Measurements from ENCODE around the gene DYSF. TPM values are rescaled to one million over a fixed set of nuclear protein-coding genes. Genes with fewer than 3 reads are reported as not detected.

DYSF gene
- total and polyA plus RNA-seq, 2 donors (not counting 3 experiments of a cell fraction or from before 2014, with no cell fraction given): 50.9 to 152 TPM

DNA sequence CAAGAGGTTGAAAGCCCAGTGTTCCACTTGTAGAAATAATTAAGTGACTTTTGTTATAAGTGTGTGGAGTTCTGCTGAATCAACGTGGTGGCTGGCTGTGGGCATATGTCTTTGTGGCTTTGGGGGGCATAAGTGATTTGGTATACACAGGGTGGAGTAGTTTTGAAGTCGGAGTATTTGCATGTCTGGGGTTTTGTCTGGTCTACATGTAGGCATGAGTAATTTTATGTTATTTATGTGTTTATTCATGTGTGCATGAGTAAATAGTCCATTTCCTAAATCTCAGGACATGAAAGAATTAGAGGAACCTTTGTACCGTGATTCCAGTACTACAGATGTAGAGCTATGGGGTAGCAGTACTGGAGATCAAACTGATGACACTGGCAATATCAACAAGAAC is 179.7 kb downstream of the DYSF start:
- Histone ChIP-seq H3K79me2 (ENCODE audit: control insufficient read depth, insufficient read depth, low read length) (no peaks in the 10 kb centered on the region), H3K27me3 (ENCODE audit: control insufficient read depth in 2 of 2, insufficient read depth in 2 of 2, low read length in 2 of 2) (no peaks in the 10 kb centered on the region), H2AFZ (ENCODE audit: low read depth, low read length) (no peak overlapping the region), H3K9me1 (replicated peaks; ENCODE audit: control insufficient read depth, extremely low read depth, insufficient read depth, low read length) (no peaks in the 10 kb centered on the region), H3K4me3 (replicated peaks in 1 of 3; ENCODE audit: insufficient read depth in 1 of 3, low read depth in 1 of 3, low read length in 3 of 3) (no peak overlapping the region), H3K9ac (replicated peaks; ENCODE audit: extremely low read depth, insufficient read depth, low read length) (no peak overlapping the region), H3K36me3 (ENCODE audit: control insufficient read depth in 2 of 2, extremely low read depth in 1 of 2, insufficient read depth in 2 of 2, low read length in 2 of 2) (no peaks in the 10 kb centered on the region), H3K4me1 (ENCODE audit: control insufficient read depth, extremely low read depth, insufficient read depth, low read length) (no peaks in the 10 kb centered on the region), H3K4me2 (ENCODE audit: insufficient read depth, low read length) (no peak overlapping the region), H3K27ac (ENCODE audit: insufficient read depth, low read depth, low read length) (no peak overlapping the region), H3K9me3 (replicated peaks; ENCODE audit: control insufficient read depth, insufficient read depth, low read length) (no peaks in the 10 kb centered on the region), H4K20me1 (replicated peaks; ENCODE audit: control insufficient read depth, extremely low read depth, insufficient read depth, low read length) (no peaks in the 10 kb centered on the region)
- FAIRE-seq: no peak
- intact Hi-C loops (cut with micrococcal nuclease) (no loop called here), dilution Hi-C loops (cut with MboI; ENCODE audit: extremely low pct_ligation_motif_present, low sequenced_read_pairs) (no loop called here)
- BruUV-seq (replicated peaks): no TSS peak
- DNase-seq (ENCODE audit: low read depth, low spot score): no peak
- TF ChIP-seq, protein P1, sequence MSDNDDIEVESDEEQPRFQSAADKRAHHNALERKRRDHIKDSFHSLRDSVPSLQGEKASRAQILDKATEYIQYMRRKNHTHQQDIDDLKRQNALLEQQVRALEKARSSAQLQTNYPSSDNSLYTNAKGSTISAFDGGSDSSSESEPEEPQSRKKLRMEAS (IDR thresholded peaks at IDR 0.05; ENCODE audit: insufficient read depth, insufficient read length): no peak
- TF ChIP-seq, protein P2, sequence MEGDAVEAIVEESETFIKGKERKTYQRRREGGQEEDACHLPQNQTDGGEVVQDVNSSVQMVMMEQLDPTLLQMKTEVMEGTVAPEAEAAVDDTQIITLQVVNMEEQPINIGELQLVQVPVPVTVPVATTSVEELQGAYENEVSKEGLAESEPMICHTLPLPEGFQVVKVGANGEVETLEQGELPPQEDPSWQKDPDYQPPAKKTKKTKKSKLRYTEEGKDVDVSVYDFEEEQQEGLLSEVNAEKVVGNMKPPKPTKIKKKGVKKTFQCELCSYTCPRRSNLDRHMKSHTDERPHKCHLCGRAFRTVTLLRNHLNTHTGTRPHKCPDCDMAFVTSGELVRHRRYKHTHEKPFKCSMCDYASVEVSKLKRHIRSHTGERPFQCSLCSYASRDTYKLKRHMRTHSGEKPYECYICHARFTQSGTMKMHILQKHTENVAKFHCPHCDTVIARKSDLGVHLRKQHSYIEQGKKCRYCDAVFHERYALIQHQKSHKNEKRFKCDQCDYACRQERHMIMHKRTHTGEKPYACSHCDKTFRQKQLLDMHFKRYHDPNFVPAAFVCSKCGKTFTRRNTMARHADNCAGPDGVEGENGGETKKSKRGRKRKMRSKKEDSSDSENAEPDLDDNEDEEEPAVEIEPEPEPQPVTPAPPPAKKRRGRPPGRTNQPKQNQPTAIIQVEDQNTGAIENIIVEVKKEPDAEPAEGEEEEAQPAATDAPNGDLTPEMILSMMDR (IDR thresholded peaks at IDR 0.05; ENCODE audit: extremely low read depth in 1 of 2, insufficient read depth in 1 of 2, low read depth in 1 of 2, low read length in 2 of 2): no peak
- TF ChIP-seq MYC (IDR thresholded peaks at IDR 0.05; ENCODE audit: low read depth, low read length): no peak
- TF ChIP-seq GATA2 (IDR thresholded peaks at IDR 0.05; ENCODE audit: insufficient read depth, insufficient read length, low read depth, low read length): no peak
- TF ChIP-seq JUN (IDR thresholded peaks at IDR 0.05; ENCODE audit: borderline replicate concordance, insufficient read depth, insufficient read length, low read depth): no peak
- no peak for TF ChIP-seq EZH2 (IDR thresholded peaks at IDR 0.05; ENCODE audit: borderline replicate concordance, low read depth, low read length, severe bottlenecking)
- TF ChIP-seq FOS (IDR thresholded peaks at IDR 0.05; ENCODE audit: borderline replicate concordance, insufficient read depth, low read length): no peak
- TF ChIP-seq POLR2AphosphoS5 (IDR thresholded peaks at IDR 0.05; ENCODE audit: insufficient read depth, low read depth, low read length): no peak
- no peak for TF ChIP-seq POLR2A (IDR thresholded peaks at IDR 0.05; ENCODE audit: low read depth, low read length)
- ChIA-PET POLR2A (no interaction called here), CTCF (no interaction called here)

Measured in endothelial cell of umbilical vein (primary cell).